H1 (cell line): ENCODE results near the gene SSTR5. TPM values are rescaled to one million over a fixed set of nuclear protein-coding genes. Genes with fewer than 3 reads are reported as not detected.

ENCODE experiments used
- CTCF ChIA-PET: fragments of 300-600 bp; sonication (Branson Sonifier 250); formaldehyde crosslinking; loops from one replicate; lab custom pipeline; 2021; ENCODE audit not compliant: partially characterized antibody; lab: Charles Lee
- POLR2A ChIA-PET: fragments of 300-600 bp; sonication (Branson Sonifier 250); formaldehyde crosslinking; loops from one replicate; lab custom pipeline; 2021; ENCODE audit warnings: inconsistent platforms; ENCODE audit not compliant: partially characterized antibody; lab: Charles Lee
- DNase-seq, 2 experiments: peaks; one replicate each; pipeline versions ENCODE4 v3.0.0 to v3.0.0-alpha.2; 2010 to 2022; ENCODE audit warnings: low spot score in 2 of 2, low read depth in 1 of 2, mixed read lengths in 1 of 2
- FAIRE-seq: peaks from 2 replicates; lab custom pipeline; 2011; peaks lifted over from hg19 to GRCh38; lab: Jason Lieb, UNC
- H2AFZ ChIP-seq: 2 replicates; pipeline ENCODE4 v1.8.1; 2012; ENCODE audit warnings: low read length, inconsistent platforms
- H2AK5ac ChIP-seq: 2 replicates; pipeline ENCODE4 v1.6.1; 2013; ENCODE audit warnings: low read depth, low read length
- H2BK120ac ChIP-seq: replicated peaks from 2 replicates; pipeline ENCODE3; 2013; ENCODE audit warnings: low read depth, low read length, inconsistent platforms
- H2BK12ac ChIP-seq: 2 replicates; pipeline ENCODE4 v1.6.1; 2013; ENCODE audit warnings: low read depth, low read length
- H2BK15ac ChIP-seq: 2 replicates; pipeline ENCODE4 v1.6.1; 2013; ENCODE audit warnings: low read length
- H2BK20ac ChIP-seq: 2 replicates; pipeline ENCODE4 v1.6.1; 2013; ENCODE audit warnings: low read length
- H2BK5ac ChIP-seq: 2 replicates; pipeline ENCODE4 v1.6.1; 2013; ENCODE audit warnings: low read depth, low read length
- H3K14ac ChIP-seq: 2 replicates; pipeline ENCODE4 v1.6.1; 2013; ENCODE audit warnings: inconsistent platforms; ENCODE audit not compliant: insufficient read length
- H3K18ac ChIP-seq: 2 replicates; pipeline ENCODE4 v1.6.1; 2013; ENCODE audit warnings: low read length; ENCODE audit errors: extremely low read depth
- H3K23ac ChIP-seq: 2 replicates; pipeline ENCODE4 v1.6.1; 2013; ENCODE audit warnings: inconsistent platforms; ENCODE audit not compliant: insufficient read length
- H3K23me2 ChIP-seq: 2 replicates; pipeline ENCODE4 v1.6.1; 2013; ENCODE audit warnings: low read depth, low read length
- H3K27ac ChIP-seq: 2 replicates; pipeline ENCODE4 v1.6.1; 2011; ENCODE audit warnings: low read depth, low read length, inconsistent platforms
- H3K27me3 ChIP-seq, 4 experiments: replicated peaks in 1 of 4; 1 replicate in 1 of 4; 2 replicates in 3 of 4; pipeline versions ENCODE4 v1.6.1 to v1.8.1; 2011 to 2013; ENCODE audit warnings: low read length in 3 of 4, mild to moderate bottlenecking in 3 of 4, inconsistent platforms in 2 of 4, mixed read lengths in 2 of 4, moderate library complexity in 1 of 4; ENCODE audit not compliant: control insufficient read depth in 3 of 4, insufficient read depth in 3 of 4; ENCODE audit errors: extremely low read depth in 1 of 4
- H3K36me3 ChIP-seq, 4 experiments: 2 replicates each; pipeline versions ENCODE4 v1.6.1 to v1.8.1; 2011 to 2013; ENCODE audit warnings: mild to moderate bottlenecking in 4 of 4, low read length in 3 of 4, moderate library complexity in 2 of 4, control low read depth in 1 of 4, inconsistent platforms in 1 of 4; ENCODE audit not compliant: insufficient read depth in 4 of 4, control insufficient read depth in 2 of 4
- H3K4ac ChIP-seq: replicated peaks from 2 replicates; pipeline ENCODE3; 2013; ENCODE audit warnings: low read length, low read depth, mixed read lengths, inconsistent platforms; ENCODE audit not compliant: insufficient read length
- H3K4me1 ChIP-seq, 4 experiments: replicated peaks in 1 of 4; 1 replicate in 1 of 4; 2 replicates in 3 of 4; pipeline versions ENCODE4 v1.6.1 to v1.8.1; 2011 to 2013; ENCODE audit warnings: low read length in 3 of 4, inconsistent platforms in 2 of 4, mixed read lengths in 1 of 4; ENCODE audit not compliant: insufficient read depth in 4 of 4, control insufficient read depth in 3 of 4
- H3K4me2 ChIP-seq, 2 experiments: 2 replicates each; pipeline versions ENCODE4 v1.6.1 to v1.8.1; 2011 to 2013; ENCODE audit warnings: low read depth in 2 of 2, low read length in 2 of 2, control low read depth in 1 of 2, inconsistent platforms in 1 of 2, mild to moderate bottlenecking in 1 of 2; ENCODE audit not compliant: insufficient read depth in 1 of 2
- H3K4me3 ChIP-seq, 4 experiments: fragments of 200-600, 300-600 bp in 1 of 4; sonication (generic), shearing (Covaris generic), sonication (Bioruptor Twin) in 1 of 4; 2 replicates each; pipeline versions ENCODE4 v1.5.1 to v1.8.1; 2011 to 2016; ENCODE audit warnings: low read length in 4 of 4, low read depth in 3 of 4, control low read depth in 2 of 4, inconsistent platforms in 2 of 4, mild to moderate bottlenecking in 2 of 4, mixed read lengths in 1 of 4, moderate library complexity in 1 of 4; ENCODE audit not compliant: insufficient read depth in 2 of 4; ENCODE audit errors: extremely low read depth in 1 of 4
- H3K56ac ChIP-seq: replicated peaks from 2 replicates; pipeline ENCODE3; 2013; ENCODE audit warnings: low read depth, mild to moderate bottlenecking, mixed read lengths, low read length, inconsistent platforms; ENCODE audit not compliant: insufficient read length
- H3K79me1 ChIP-seq: 2 replicates; pipeline ENCODE4 v1.6.1; 2013; ENCODE audit warnings: low read depth, low read length, control low read depth
- H3K79me2 ChIP-seq, 2 experiments: 2 replicates each; pipeline versions ENCODE4 v1.6.1 to v1.8.1; 2012 to 2013; ENCODE audit warnings: low read length in 2 of 2, mild to moderate bottlenecking in 2 of 2, inconsistent platforms in 1 of 2; ENCODE audit not compliant: insufficient read depth in 2 of 2, control insufficient read depth in 1 of 2
- H3K9ac ChIP-seq, 4 experiments: replicated peaks in 1 of 4; 1 replicate in 1 of 4; 2 replicates in 3 of 4; pipeline versions ENCODE4 v1.6.1 to v1.8.1; 2011 to 2013; ENCODE audit warnings: low read depth in 3 of 4, low read length in 3 of 4, control low read depth in 2 of 4, mild to moderate bottlenecking in 2 of 4, moderate library complexity in 2 of 4, inconsistent platforms in 1 of 4; ENCODE audit errors: extremely low read depth in 1 of 4
- H3K9me3 ChIP-seq, 2 experiments: 2 replicates each; pipeline versions ENCODE4 v1.6.1 to v1.8.1; 2012 to 2013; ENCODE audit warnings: mild to moderate bottlenecking in 2 of 2, moderate library complexity in 2 of 2, control low read depth in 1 of 2, inconsistent platforms in 1 of 2, low read depth in 1 of 2, low read length in 1 of 2, mixed read lengths in 1 of 2; ENCODE audit not compliant: insufficient read depth in 2 of 2
- H4K20me1 ChIP-seq, 2 experiments: replicated peaks in 1 of 2; 2 replicates each; pipeline versions ENCODE3 to v1.8.1; 2011 to 2013; ENCODE audit warnings: inconsistent platforms in 2 of 2, low read length in 2 of 2, mild to moderate bottlenecking in 1 of 2; ENCODE audit not compliant: insufficient read depth in 2 of 2, control insufficient read depth in 1 of 2
- H4K5ac ChIP-seq: 2 replicates; pipeline ENCODE4 v1.6.1; 2013; ENCODE audit warnings: low read length, low read depth, mixed read lengths, inconsistent platforms; ENCODE audit not compliant: insufficient read length
- H4K8ac ChIP-seq: 2 replicates; pipeline ENCODE4 v1.8.0; 2013; ENCODE audit warnings: mild to moderate bottlenecking, moderate library complexity, low read length, inconsistent platforms; ENCODE audit not compliant: insufficient read depth; ENCODE audit errors: extremely low read depth
- H4K91ac ChIP-seq: replicated peaks from 2 replicates; pipeline ENCODE3; 2013; ENCODE audit warnings: low read length, mixed read lengths, inconsistent platforms; ENCODE audit not compliant: insufficient read length
- GABPA ChIP-seq: IDR thresholded peaks from 2 replicates; pipeline ENCODE4 v1.6.1; 2011; ENCODE audit warnings: mild to moderate bottlenecking, low read length, moderate library complexity, borderline replicate concordance; ENCODE audit not compliant: insufficient read depth
- JUN ChIP-seq: IDR thresholded peaks from 2 replicates; pipeline ENCODE4 v1.6.1; 2011; ENCODE audit warnings: low read depth, mild to moderate bottlenecking, improper control_type of control experiment, low read length
- MAFK ChIP-seq: IDR thresholded peaks from 2 replicates; pipeline ENCODE4 v1.6.1; 2012; ENCODE audit warnings: low read depth, mild to moderate bottlenecking, improper control_type of control experiment, low read length
- NANOG ChIP-seq: IDR thresholded peaks from 2 replicates; pipeline ENCODE4 v1.6.1; 2011; ENCODE audit warnings: low read length, low read depth, mild to moderate bottlenecking, inconsistent platforms; ENCODE audit not compliant: insufficient read depth, poor library complexity, severe bottlenecking
- POLR2A ChIP-seq, 2 experiments: IDR thresholded peaks; 1 replicate in 1 of 2; 2 replicates in 1 of 2; pipeline ENCODE4 v1.6.1; 2011; ENCODE audit warnings: low read depth in 2 of 2, low read length in 2 of 2, mild to moderate bottlenecking in 2 of 2; ENCODE audit errors: control extremely low read depth in 1 of 2
- SIX5 ChIP-seq: IDR thresholded peaks from 2 replicates; pipeline ENCODE4 v1.6.1; 2011; ENCODE audit warnings: mild to moderate bottlenecking, low read depth, low read length
- SP1 ChIP-seq: IDR thresholded peaks from 2 replicates; pipeline ENCODE4 v1.6.1; 2011; ENCODE audit warnings: low read depth, low read length
- TAF1 ChIP-seq: IDR thresholded peaks from 2 replicates; pipeline ENCODE4 v1.6.1; 2011; ENCODE audit warnings: mild to moderate bottlenecking, low read depth, low read length
- TBP ChIP-seq: IDR thresholded peaks from 2 replicates; pipeline ENCODE4 v1.6.1; 2011; ENCODE audit warnings: low read depth, low read length, improper control_type of control experiment
- TEAD4 ChIP-seq: IDR thresholded peaks from 2 replicates; pipeline ENCODE4 v1.6.1; 2012; ENCODE audit warnings: low read depth, low read length, inconsistent platforms, mixed read lengths
- WGBS, 2 experiments: shearing (Covaris generic) in 1 of 2; methylation state at CpG; one replicate each; pipeline versions ENCODE4 v1.1.6 to v1.1.7; 2013 to 2015; ENCODE audit warnings: low lambda C conversion rate in 2 of 2, mixed read lengths in 2 of 2, inconsistent platforms in 1 of 2, low coverage in 1 of 2, missing lambda C conversion rate in 1 of 2; ENCODE audit not compliant: insufficient replicate concordance in 2 of 2, insufficient coverage in 1 of 2, insufficient read length in 1 of 2; ENCODE audit errors: extremely low coverage in 1 of 2, missing lambda C conversion rate in 1 of 2; 5-methylcytosine and 5-hydroxymethylcytosine counted together
- polyA plus RNA-seq, 7 experiments: library from polyadenylated mRNA; depleted of rRNA in 3 of 7; stranded (reverse) in 5 of 7; unstranded in 2 of 7; fragments of >200 nt in 5 of 7; fragments of 200-250 nt in 2 of 7; gene quantifications; 1 replicate in 5 of 7; 2 replicates in 1 of 7; 4 replicates in 1 of 7; pipeline versions ENCODE4 v1.2.1 to v1.2.3, GENCODE V29; 2011 to 2013; ENCODE audit warnings: missing spikeins in 2 of 7, mixed read lengths in 2 of 7
- total RNA-seq: library from RNA; stranded (reverse); fragmentation: NEBNext Ultra II Directional; extraction: Animal tissue kit (Norgen Biotek cat#: 25700); gene quantifications from 2 replicates; pipeline ENCODE4 v1.2.1, GENCODE V29; 2021

The SSTR5 gene
- total and polyA plus RNA-seq, 2 of the 8 experiments (the other 6 are each of a cell fraction or from before 2014, with no cell fraction given): 0.56 to 0.60 TPM

DNA sequence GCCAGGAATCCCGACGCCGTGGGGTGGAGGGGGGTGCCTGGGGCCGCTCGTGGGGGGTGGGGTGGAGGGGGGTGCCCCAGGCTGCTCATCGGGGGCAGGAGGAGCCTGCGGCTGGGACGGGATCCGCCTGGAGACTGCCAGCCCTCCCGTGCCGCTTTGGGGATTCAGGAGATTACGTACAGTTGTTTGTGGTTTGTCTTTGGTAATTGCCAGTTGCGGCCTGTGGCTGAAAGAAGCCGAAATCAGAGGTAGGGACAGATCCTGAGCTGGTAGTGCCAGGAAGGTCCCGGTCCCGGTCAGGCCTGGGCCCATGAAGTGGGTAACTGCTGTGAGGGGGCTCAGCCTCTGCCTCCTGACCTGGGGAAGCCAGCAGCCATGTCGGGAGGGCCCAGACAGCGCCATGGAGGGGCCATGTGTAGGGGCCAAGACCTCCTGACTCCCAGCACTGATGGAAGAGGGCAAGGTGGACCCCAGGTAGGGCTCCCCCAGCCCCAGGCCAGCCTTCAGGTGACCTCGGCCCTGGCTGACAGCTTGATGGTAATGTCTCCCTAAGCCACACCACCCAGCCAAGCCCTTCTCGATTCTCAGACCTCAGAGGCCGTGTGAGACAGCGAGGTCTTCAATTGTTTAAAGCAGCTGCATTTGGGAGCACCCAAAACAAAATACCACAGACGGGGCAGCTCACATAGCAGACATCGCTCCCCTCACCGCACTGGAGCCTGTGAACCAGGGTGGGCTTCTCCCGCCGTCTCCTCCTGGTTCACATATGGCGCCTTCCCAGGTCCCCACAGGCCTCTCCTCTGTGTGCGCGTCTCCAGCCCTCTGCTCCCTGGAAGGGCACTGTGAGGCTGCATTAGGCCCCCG is 34.9 kb upstream of the SSTR5 start:
- WGBS, 2 experiments: 82% methylated on average over 30 of the region's 31 CpGs; no CpG with 5 or more reads in 1 of the 2 experiments
- DNase-seq (no peak), FAIRE-seq (no peak)
- H3K9me3 ChIP-seq: peaks cover 8 to 15% of the 10 kb centered on the region in 2 experiments; a peak in 3 of 4 replicates
- no peaks in the 10 kb centered on the region for H3K36me3 ChIP-seq
- H3K23ac ChIP-seq: no peak overlapping the region
- no peak overlapping the region for H3K4me3 ChIP-seq
- TF ChIP-seq TEAD4 (no peak), POLR2A (IDR thresholded peaks at IDR 0.05; ENCODE audit: control extremely low read depth in 1 of 2, low read depth in 2 of 2, low read length in 2 of 2) (no peak), SIX5 (no peak), JUN (no peak), NANOG (no peak), TBP (no peak), TAF1 (no peak), GABPA (no peak), MAFK (no peak), SP1 (no peak)
- no peak overlapping the region for H4K5ac ChIP-seq
- ChIA-PET POLR2A (no interaction called here), CTCF (no interaction called here)
- no peak overlapping the region for H3K56ac ChIP-seq
- no peaks in the 10 kb centered on the region for H3K79me1 ChIP-seq
- no peak overlapping the region for H2BK12ac ChIP-seq
- peak overlapping the region; percentile 71; the same call in 1 of the 2 replicates for H4K8ac ChIP-seq
- no peak overlapping the region for H2BK15ac ChIP-seq
- no peak overlapping the region for H3K27ac ChIP-seq
- peak overlapping the region; percentile 53 for H3K4ac ChIP-seq
- no peak overlapping the region; the same call in 1 of the 2 replicates for H3K18ac ChIP-seq
- peaks cover 0 to 11% (median 2%) of the 10 kb centered on the region in 4 experiments; a peak in 4 of 7 replicates for H3K4me1 ChIP-seq
- no peak overlapping the region for H2BK5ac ChIP-seq
- H3K9ac ChIP-seq: no peak overlapping the region
- peaks cover 19% of the 10 kb centered on the region; the same call in 1 of the 2 replicates for H3K23me2 ChIP-seq
- no peak overlapping the region for H2AK5ac ChIP-seq
- H2AFZ ChIP-seq: no peak overlapping the region; the same call in 1 of the 2 replicates
- no peaks in the 10 kb centered on the region for H3K79me2 ChIP-seq
- no peak overlapping the region for H3K4me2 ChIP-seq
- no peak overlapping the region for H4K91ac ChIP-seq
- H4K20me1 ChIP-seq: peaks cover 0 to 11% of the 10 kb centered on the region in 2 experiments
- H3K27me3 ChIP-seq: no peaks in the 10 kb centered on the region
- no peak overlapping the region for H2BK20ac ChIP-seq
- H2BK120ac ChIP-seq: no peak overlapping the region
- H3K14ac ChIP-seq: no peak overlapping the region
